ENCODE data around the gene RIPOR3.

GRCh38 chr20:50591233-50591852 is 100.0 kb downstream of the RIPOR3 start:
- TF ChIP-seq, protein P1, sequence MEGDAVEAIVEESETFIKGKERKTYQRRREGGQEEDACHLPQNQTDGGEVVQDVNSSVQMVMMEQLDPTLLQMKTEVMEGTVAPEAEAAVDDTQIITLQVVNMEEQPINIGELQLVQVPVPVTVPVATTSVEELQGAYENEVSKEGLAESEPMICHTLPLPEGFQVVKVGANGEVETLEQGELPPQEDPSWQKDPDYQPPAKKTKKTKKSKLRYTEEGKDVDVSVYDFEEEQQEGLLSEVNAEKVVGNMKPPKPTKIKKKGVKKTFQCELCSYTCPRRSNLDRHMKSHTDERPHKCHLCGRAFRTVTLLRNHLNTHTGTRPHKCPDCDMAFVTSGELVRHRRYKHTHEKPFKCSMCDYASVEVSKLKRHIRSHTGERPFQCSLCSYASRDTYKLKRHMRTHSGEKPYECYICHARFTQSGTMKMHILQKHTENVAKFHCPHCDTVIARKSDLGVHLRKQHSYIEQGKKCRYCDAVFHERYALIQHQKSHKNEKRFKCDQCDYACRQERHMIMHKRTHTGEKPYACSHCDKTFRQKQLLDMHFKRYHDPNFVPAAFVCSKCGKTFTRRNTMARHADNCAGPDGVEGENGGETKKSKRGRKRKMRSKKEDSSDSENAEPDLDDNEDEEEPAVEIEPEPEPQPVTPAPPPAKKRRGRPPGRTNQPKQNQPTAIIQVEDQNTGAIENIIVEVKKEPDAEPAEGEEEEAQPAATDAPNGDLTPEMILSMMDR (IDR thresholded peaks at IDR 0.05): no peak
- no peak for TF ChIP-seq POLR2A (IDR thresholded peaks at IDR 0.05)
